SK-N-SH (cell line): Measurements from ENCODE around the gene PRMT9. TPM values are rescaled to one million over a fixed set of nuclear protein-coding genes. Genes with fewer than 3 reads are reported as not detected.

Experiments used
- CTCF ChIA-PET: fragments of 300-600, 350-600 bp; formaldehyde crosslinking; extraction: SDS; loops from one replicate; lab custom pipeline; 2021; lab: Yijun Ruan, JAX
- POLR2A ChIA-PET: fragments of 350-600 bp; sonication (Branson Sonifier 250); formaldehyde crosslinking; extraction: SDS; loops from one replicate; lab custom pipeline; 2020; ENCODE audit warnings: antibody characterized with exemption, inconsistent platforms; lab: Yijun Ruan, JAX
- DNase-seq: peaks from one replicate; pipeline ENCODE4 v3.0.0; 2012
- H2AFZ ChIP-seq: fragments of 200-600 bp; sonication (generic); 2 replicates; pipeline ENCODE4 v1.8.1; 2016; ENCODE audit warnings: antibody characterized with exemption, mild to moderate bottlenecking, low read depth
- H3F3A ChIP-seq: fragments of 200-600 bp; sonication (generic); replicated peaks from 2 replicates; pipeline ENCODE3; 2016; ENCODE audit warnings: antibody characterized with exemption, mild to moderate bottlenecking; ENCODE audit not compliant: insufficient read depth
- H3K27ac ChIP-seq, 2 experiments: fragments of 200-500 bp in 1 of 2; fragments of 200-600 bp in 1 of 2; sonication (Bioruptor generic) in 1 of 2; sonication (generic), shearing (Covaris generic) in 1 of 2; 2 replicates each; pipeline versions ENCODE4 v1.5.1 to v1.6.1; 2014 to 2016; ENCODE audit warnings: low read depth in 2 of 2, inconsistent platforms in 1 of 2, low read length in 1 of 2, mild to moderate bottlenecking in 1 of 2, mixed read lengths in 1 of 2
- H3K27me3 ChIP-seq: fragments of 200-600 bp; sonication (generic), shearing (Covaris generic); 2 replicates; pipeline ENCODE4 v1.6.1; 2016; ENCODE audit warnings: mixed run types; ENCODE audit not compliant: insufficient read depth
- H3K36me3 ChIP-seq, 2 experiments: fragments of 200-500 bp in 1 of 2; fragments of 200-600 bp in 1 of 2; sonication (Bioruptor generic) in 1 of 2; sonication (generic) in 1 of 2; replicated peaks in 1 of 2; 2 replicates each; pipeline versions ENCODE3 to v1.5.1; 2014 to 2016; ENCODE audit warnings: low read length in 1 of 2, mild to moderate bottlenecking in 1 of 2; ENCODE audit not compliant: insufficient read depth in 2 of 2, control insufficient read depth in 1 of 2
- H3K4me1 ChIP-seq, 2 experiments: fragments of 200-500 bp in 1 of 2; fragments of 200-600 bp in 1 of 2; sonication (Bioruptor generic) in 1 of 2; sonication (generic), shearing (Covaris generic) in 1 of 2; 2 replicates each; pipeline versions ENCODE4 v1.5.1 to v1.6.1; 2014 to 2016; ENCODE audit warnings: low read depth in 1 of 2, low read length in 1 of 2, mixed run types in 1 of 2; ENCODE audit not compliant: insufficient read depth in 2 of 2, control insufficient read depth in 1 of 2
- H3K4me2 ChIP-seq: fragments of 200-600 bp; sonication (generic), shearing (Covaris generic); 2 replicates; pipeline ENCODE4 v1.6.1; 2017; ENCODE audit warnings: mixed run types
- H3K4me3 ChIP-seq, 2 experiments: fragments of 200-500 bp in 1 of 2; fragments of 200-600 bp in 1 of 2; sonication (Bioruptor generic) in 1 of 2; sonication (generic), shearing (Covaris generic) in 1 of 2; 2 replicates each; pipeline versions ENCODE4 v1.5.1 to v1.8.1; 2014 to 2016; ENCODE audit warnings: low read depth in 2 of 2, inconsistent platforms in 1 of 2, low read length in 1 of 2, mild to moderate bottlenecking in 1 of 2, mixed read lengths in 1 of 2, moderate library complexity in 1 of 2
- H3K79me2 ChIP-seq: fragments of 200-600 bp; sonication (generic); 2 replicates; pipeline ENCODE4 v1.8.1; 2017; ENCODE audit warnings: mild to moderate bottlenecking; ENCODE audit not compliant: insufficient read depth
- H3K9ac ChIP-seq: fragments of 200-600 bp; sonication (generic); 2 replicates; pipeline ENCODE4 v1.6.1; 2017; ENCODE audit warnings: mixed run types
- H3K9me2 ChIP-seq: fragments of 200-600 bp; sonication (generic); 2 replicates; pipeline ENCODE4 v1.6.1; 2017; ENCODE audit warnings: mixed run types
- H3K9me3 ChIP-seq: fragments of 200-600 bp; sonication (generic); 2 replicates; pipeline ENCODE4 v1.6.1; 2017; ENCODE audit warnings: mixed run types, mild to moderate bottlenecking, moderate library complexity
- H4K20me1 ChIP-seq: fragments of 200-600 bp; sonication (generic); 2 replicates; pipeline ENCODE4 v1.6.1; 2017; ENCODE audit warnings: mild to moderate bottlenecking, mixed run types; ENCODE audit not compliant: insufficient read depth
- CTCF ChIP-seq: fragments of 200-600 bp; sonication (generic); IDR thresholded peaks from 2 replicates; pipeline ENCODE4 v1.6.1; 2017; ENCODE audit warnings: antibody characterized with exemption, mild to moderate bottlenecking, moderate library complexity
- EP300 ChIP-seq, 2 experiments: IDR thresholded peaks; 2 replicates each; pipeline versions ENCODE4 v1.4.0 to v1.6.1; 2012; ENCODE audit warnings: borderline replicate concordance in 1 of 2, low read depth in 1 of 2, low read length in 1 of 2
- EZH2phosphoT487 ChIP-seq: fragments of 200-600 bp; sonication (generic); IDR thresholded peaks from 2 replicates; pipeline ENCODE4 v1.6.1; 2017; ENCODE audit warnings: low read depth, mixed run types, mild to moderate bottlenecking, antibody characterized with exemption, moderate library complexity, borderline replicate concordance
- FOSL2 ChIP-seq: IDR thresholded peaks from 2 replicates; pipeline ENCODE4 v1.4.0; 2012; ENCODE audit warnings: low read depth, mild to moderate bottlenecking, moderate library complexity, borderline replicate concordance
- GABPA ChIP-seq: IDR thresholded peaks from 2 replicates; pipeline ENCODE4 v1.4.0; 2012; ENCODE audit warnings: low read depth, mild to moderate bottlenecking
- GATA2 ChIP-seq: sonication (generic); formaldehyde crosslinking; IDR thresholded peaks from 2 replicates; pipeline ENCODE4 v1.5.0; 2020; ENCODE audit warnings: mild to moderate bottlenecking, missing genetic modification reagents
- MEF2A ChIP-seq: IDR thresholded peaks from 2 replicates; pipeline ENCODE4 v1.4.0; 2012; ENCODE audit warnings: low read depth, borderline replicate concordance
- MXI1 ChIP-seq: IDR thresholded peaks from 2 replicates; pipeline ENCODE4 v1.6.1; 2012; ENCODE audit warnings: mild to moderate bottlenecking, low read depth, low read length, improper control_type of control experiment
- NFIC ChIP-seq: IDR thresholded peaks from 2 replicates; pipeline ENCODE4 v1.4.0; 2012; ENCODE audit warnings: borderline replicate concordance
- NRF1 ChIP-seq: IDR thresholded peaks from 2 replicates; pipeline ENCODE4 v1.6.1; 2012; ENCODE audit warnings: low read depth, mild to moderate bottlenecking, low read length
- RAD21 ChIP-seq: IDR thresholded peaks from 2 replicates; pipeline ENCODE4 v1.6.1; 2012; ENCODE audit warnings: mild to moderate bottlenecking, low read length
- RCOR1 ChIP-seq: fragments of 150-350 bp; IDR thresholded peaks from 2 replicates; pipeline ENCODE4 v1.6.1; 2017; ENCODE audit warnings: antibody characterized with exemption, low read length
- RFX5 ChIP-seq: IDR thresholded peaks from 2 replicates; pipeline ENCODE4 v1.6.1; 2012; ENCODE audit warnings: mild to moderate bottlenecking, improper control_type of control experiment, low read length
- RXRA ChIP-seq: IDR thresholded peaks from 2 replicates; pipeline ENCODE4 v1.4.0; 2012; ENCODE audit warnings: low read depth, mild to moderate bottlenecking, borderline replicate concordance
- SMC3 ChIP-seq: IDR thresholded peaks from 2 replicates; pipeline ENCODE4 v1.6.1; 2012; ENCODE audit warnings: low read depth, low read length, improper control_type of control experiment
- TAF1 ChIP-seq: IDR thresholded peaks from 2 replicates; pipeline ENCODE4 v1.6.1; 2012; ENCODE audit warnings: low read depth, mild to moderate bottlenecking, low read length, moderate library complexity, borderline replicate concordance
- TCF12 ChIP-seq: IDR thresholded peaks from 2 replicates; pipeline ENCODE4 v1.4.0; 2012
- TEAD4 ChIP-seq: IDR thresholded peaks from 2 replicates; pipeline ENCODE4 v1.4.0; 2012; ENCODE audit warnings: mild to moderate bottlenecking, borderline replicate concordance; ENCODE audit not compliant: insufficient read depth
- USF2 ChIP-seq: fragments of 150-350 bp; IDR thresholded peaks from 2 replicates; pipeline ENCODE4 v1.6.1; 2017; ENCODE audit warnings: antibody characterized with exemption, low read length, low read depth, borderline replicate concordance
- WGBS: methylation state at CpG from one replicate; pipeline ENCODE4 v1.1.6; 2017; ENCODE audit warnings: low lambda C conversion rate; 5-methylcytosine and 5-hydroxymethylcytosine counted together
- polyA plus RNA-seq, 3 experiments: library from polyadenylated mRNA; depleted of rRNA; stranded (reverse); fragments of >200 nt; gene quantifications; 2 replicates each; pipeline ENCODE4 v1.2.3, GENCODE V29; 2012

The PRMT9 gene
- polyA plus RNA-seq, 1 of the 3 experiments (the other 2 are of a cell fraction), result 3.9 TPM

DNA sequence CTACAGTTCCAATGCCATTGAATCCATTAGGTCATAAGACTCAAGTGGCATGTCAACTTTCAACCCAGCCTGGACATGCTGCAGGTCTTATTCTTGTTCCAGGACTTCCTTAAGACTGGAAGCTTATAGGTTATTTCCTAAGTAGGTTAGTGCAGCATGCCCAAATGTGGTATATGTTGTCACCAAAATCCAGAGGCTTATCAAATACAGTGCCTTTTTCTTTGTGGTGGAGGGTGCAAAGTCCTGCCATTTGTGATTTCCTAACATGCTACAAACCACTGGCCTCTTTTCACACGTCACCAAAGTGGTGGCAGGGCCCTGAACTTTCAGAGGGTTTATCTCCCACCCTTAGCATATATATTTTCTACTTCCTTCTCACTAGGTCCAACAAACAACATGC, 76.5 kb downstream of the PRMT9 start:
- H3K36me3 ChIP-seq, result no peaks in the 10 kb centered on the region
- H3K9me3 ChIP-seq, result no peaks in the 10 kb centered on the region
- no peaks in the 10 kb centered on the region for H4K20me1 ChIP-seq
- POLR2A ChIA-PET, result no interaction called here
- no peaks in the 10 kb centered on the region for H3K9me2 ChIP-seq
- no peak overlapping the region for H3K9ac ChIP-seq
- H3K27me3 ChIP-seq, result no peaks in the 10 kb centered on the region
- H3K4me3 ChIP-seq, result no peak overlapping the region
- no peaks in the 10 kb centered on the region for H3K79me2 ChIP-seq
- WGBS, result 21% methylated on average over 1 of the region's 1 CpG
- H3K4me1 ChIP-seq, result peaks cover 0 to 8% of the 10 kb centered on the region in 2 experiments; a peak in 2 of 4 replicates
- no peak overlapping the region for H3K27ac ChIP-seq
- no peaks in the 10 kb centered on the region for H3F3A ChIP-seq
- no peak for DNase-seq
- TF ChIP-seq RFX5 (no peak), USF2 (no peak), GABPA (no peak), RCOR1 (no peak), GATA2 (CRISPR knock-in tag) (no peak), SMC3 (no peak), NFIC (no peak), TEAD4 (no peak)
- CTCF ChIA-PET, result interaction anchor here (2.6 kb wide), 1 partner anchor 260 kb away, joined by 10 read pairs; no protein-coding TSS in a partner anchor
- H2AFZ ChIP-seq, result no peak overlapping the region
- H3K4me2 ChIP-seq, result no peak overlapping the region

DNA sequence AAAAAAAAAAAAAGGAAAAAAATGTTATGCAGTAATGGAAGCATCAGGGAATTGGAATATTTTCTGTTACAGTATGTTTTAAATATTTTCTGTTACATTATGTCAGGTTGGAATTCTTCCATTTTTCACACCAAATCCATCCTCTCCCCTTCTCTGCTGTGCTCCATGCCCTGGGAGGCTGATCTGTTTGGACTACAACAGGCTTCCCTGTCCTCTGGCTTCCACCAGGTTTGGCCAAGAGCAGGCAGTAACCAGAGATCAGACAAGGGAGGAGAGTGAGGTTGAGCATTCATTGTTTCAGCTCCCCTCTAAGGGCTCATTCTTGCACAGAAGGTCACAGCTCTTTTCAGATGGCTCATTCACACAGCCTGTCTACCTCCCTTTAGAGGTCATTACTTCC, 78.5 kb downstream of the PRMT9 start:
- Histone ChIP-seq H3K27ac (no peak overlapping the region), H3K9ac (no peak overlapping the region), H2AFZ (no peak overlapping the region), H3K9me2 (no peaks in the 10 kb centered on the region), H3K9me3 (no peaks in the 10 kb centered on the region), H3K4me1 (peaks cover 0 to 1% of the 10 kb centered on the region in 2 experiments; a peak in 2 of 4 replicates), H4K20me1 (no peaks in the 10 kb centered on the region), H3K27me3 (no peaks in the 10 kb centered on the region), H3F3A (no peaks in the 10 kb centered on the region), H3K4me3 (no peak overlapping the region), H3K79me2 (no peaks in the 10 kb centered on the region), H3K36me3 (no peaks in the 10 kb centered on the region), H3K4me2 (no peak overlapping the region)
- TF ChIP-seq MXI1 (no peak), MEF2A (no peak), RXRA (no peak), NRF1 (no peak), EP300 (IDR thresholded peaks at IDR 0.05; ENCODE audit: borderline replicate concordance in 1 of 2, low read depth in 1 of 2, low read length in 1 of 2) (no peak), EZH2phosphoT487 (no peak), RAD21 (no peak), TAF1 (no peak), NFIC (no peak), RFX5 (no peak), RCOR1 (no peak), CTCF (no peak), FOSL2 (no peak), TCF12 (no peak), USF2 (no peak)
- DNase-seq, result no peak
- ChIA-PET POLR2A (no interaction called here), CTCF (interaction anchor here (0.6 to 1.8 kb wide), 2 partner anchors 16 to 287 kb away, joined by 3 to 6 read pairs; no protein-coding TSS in a partner anchor)
